ENCODE data around the gene PTPRD.
"Not testable (repeated sequence)": the region's sequence is repeated elsewhere in the genome, so short reads cannot be mapped to it uniquely, and the experiment has no call there.

PTPRD gene

DNA sequence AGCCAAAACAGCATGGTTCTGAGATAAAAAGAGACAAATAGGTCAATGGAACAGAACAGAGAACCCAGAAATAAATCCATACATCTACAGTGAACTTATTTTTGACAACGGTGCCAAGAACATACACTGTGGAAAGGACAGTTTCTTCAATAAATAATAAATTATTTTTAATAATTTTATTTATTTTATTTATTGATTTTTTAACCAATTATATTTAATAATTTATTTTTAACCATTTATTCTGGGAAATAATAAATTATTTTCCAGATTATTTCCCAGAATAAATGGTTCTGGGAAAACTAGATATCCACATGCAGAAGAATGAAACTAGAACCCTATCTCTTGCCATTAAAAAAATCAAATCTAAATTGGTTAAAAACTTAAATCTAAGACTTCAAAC is 1669.4 kb downstream of the PTPRD start:
- no peak for DNase-seq

DNA sequence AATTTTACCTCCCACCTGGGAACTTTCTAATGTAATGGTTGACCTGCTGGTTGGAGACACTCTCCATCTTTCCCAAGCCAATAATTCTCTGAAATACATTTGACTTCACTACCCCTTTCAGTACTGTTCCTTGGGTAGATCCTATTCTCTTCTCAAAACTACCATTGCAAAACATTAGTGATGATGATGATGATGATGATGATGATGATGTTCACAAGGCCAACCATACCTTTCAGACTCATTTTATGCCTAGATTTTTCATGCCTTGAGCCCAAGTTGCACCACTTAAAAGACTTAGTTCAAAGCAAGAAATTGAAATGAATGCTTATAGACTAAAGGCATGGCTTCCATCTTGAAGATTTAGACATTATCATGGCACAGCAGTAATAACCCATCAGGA is 1672.2 kb downstream of the PTPRD start:
- DNase-seq, result no peak

DNA sequence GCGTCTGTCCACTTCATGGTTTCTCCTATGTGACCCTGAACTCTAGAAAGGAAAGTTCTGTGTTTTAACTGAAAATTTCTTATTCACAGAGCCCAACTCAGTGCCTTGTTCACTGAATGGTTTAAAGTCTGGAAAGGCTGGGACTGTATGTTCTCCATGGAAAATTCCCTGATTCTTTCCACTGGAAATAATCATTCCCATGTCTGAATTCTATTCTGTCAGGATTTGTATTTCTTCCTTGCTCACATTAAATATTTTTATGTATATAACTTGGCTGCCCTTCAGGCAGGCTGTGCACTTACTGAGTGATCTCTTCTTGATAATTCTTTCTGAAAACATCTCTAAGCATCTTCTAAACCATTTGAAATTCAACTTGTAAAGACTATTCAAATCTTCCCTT is 1686.3 kb downstream of the PTPRD start:
- DNase-seq, result no peak

DNA sequence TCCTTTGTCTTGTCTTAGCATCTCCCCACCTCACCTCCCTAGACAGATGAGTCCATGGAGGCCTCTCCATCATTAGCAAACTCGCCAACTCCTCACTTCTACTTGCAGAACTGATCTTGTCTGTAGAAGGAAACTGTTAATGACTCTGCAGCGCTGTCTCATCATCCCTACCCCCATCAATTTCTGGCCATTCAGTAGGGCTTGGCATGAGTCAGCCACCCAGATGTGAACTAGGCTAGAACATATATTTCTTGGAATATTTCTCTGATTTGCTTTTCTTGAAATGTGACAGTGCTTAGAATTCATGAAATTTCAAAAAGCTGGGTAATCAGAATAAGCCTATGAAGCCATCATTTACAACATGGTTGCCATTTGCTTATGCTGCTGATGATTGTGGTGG is 1688.2 kb downstream of the PTPRD start:
- no peak for DNase-seq

DNA sequence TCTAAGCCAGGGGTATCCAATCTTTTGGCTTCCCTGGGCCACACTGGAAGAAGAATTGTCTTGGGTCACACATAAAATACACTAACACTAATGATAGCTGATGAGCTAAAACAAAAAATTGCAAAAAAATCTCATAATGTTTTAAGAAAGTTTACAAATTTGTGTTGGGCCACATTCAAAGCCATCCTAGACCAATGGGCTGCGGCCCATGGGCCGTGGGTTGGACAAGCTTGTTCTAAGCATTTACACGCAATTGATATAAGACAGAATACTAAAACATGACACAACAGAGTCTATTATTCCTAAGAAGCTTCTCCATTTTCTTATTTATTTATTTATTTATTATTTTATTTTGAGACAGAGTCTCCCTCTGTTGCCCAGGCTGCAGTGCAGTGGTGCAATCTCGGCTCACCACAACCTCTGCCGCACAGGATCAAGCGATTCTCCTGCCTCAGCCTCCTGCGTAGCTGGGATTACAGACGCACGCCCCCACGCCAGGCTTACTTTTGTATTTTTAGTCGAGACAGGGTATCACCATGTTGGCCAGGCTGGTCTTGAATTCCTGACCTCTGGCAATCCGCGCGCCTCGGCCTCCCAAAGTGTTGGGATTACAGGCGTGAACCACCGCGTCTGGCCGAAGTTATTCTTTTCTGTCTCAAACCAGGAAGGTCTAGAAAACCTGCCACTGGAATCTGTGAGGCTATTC is 1692.2 kb downstream of the PTPRD start:
- DNase-seq, result not testable (repeated sequence)

DNA sequence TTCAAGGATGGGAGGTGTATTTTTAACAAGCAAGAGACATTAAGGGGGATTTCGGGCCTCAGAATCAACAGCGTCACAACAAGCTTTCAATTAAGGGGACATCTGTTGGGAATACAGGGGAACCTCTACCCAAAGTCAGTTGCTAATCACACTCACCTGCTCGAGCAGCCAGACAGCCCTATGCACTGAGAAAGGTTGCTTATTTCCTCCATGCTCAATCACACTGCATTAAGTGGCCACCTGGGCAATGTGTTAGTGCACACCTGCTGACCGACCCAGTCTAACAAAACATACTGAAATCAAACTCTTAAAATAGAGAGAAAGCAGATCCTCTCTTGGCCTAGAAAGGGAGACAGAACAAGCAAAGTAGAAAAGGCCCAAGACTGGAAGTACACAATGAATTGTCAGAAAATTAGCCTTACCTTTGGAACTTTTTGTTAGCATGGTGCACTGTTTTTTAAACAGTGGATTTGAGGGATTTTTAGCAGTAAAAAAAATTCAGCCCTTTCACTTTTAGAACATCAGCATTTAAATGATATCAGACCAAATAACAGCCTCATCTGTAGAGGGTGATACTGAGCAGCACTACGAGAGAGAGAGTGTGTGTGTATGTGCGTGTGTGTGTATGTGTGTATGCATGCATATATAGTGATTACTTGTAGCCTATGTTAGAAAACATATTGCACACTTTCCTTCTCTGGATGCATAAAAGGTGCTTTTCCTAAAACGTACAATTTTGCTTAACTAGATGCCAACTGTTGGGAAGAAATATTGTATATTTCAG is 1694.7 kb downstream of the PTPRD start:
- peak; percentile 78 for DNase-seq

DNA sequence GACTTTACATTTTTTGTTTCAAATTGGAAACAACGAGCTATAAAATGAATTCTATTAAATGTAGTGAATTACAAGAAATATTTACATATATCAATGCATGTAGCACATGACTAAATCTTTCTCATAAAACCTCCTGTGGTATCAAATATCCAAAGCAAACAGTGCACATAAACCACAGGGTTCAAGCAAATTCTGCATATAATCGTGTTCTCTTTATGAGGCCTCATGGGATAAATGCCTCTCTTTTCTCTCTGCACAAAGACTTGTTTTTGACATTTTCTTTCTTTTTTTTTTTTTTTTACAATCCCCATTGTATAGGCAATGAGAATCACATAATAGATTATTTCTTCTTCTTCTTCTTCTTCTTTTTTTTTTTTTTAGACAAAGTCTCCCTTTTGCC is 1696.0 kb downstream of the PTPRD start:
- peak; percentile 31 for DNase-seq

DNA sequence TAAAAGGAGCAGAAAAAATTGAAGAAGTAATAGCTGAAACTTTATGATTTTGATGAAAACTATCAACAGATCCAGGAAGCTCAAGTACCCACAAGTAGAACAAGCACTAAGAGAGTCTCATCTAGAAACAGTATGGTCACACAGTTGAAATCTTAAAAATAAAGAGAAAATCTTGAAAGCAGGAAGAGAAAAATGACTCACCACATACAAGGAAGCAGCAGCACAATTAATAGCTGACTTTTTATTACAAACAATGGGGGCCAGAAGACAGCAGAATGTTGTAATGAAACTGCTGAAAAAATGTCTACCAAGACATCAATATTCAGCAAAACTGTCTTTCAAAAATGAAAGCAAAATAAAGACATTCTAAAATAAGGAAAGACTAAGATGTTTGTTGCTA is 1704.9 kb downstream of the PTPRD start:
- DNase-seq, result no peak

DNA sequence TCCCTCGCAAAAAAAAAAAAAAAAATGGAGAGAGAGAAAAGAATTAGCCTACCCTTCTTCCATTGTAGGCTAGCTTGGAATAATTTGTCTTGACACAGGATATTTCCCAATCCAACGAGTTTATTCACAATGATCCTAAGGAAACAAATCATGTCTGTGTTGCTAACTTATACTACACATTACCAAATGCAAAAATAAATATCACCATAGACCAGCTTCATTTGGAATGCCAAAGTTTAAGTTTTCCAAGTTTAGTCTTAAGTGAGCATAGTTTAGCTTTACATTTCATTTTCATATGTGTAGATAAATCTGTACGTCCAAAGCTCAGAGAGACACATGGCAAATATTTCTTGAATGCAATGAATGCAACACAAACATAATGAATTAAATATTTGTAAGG is 1707.1 kb downstream of the PTPRD start:
- DNase-seq, result no peak

DNA sequence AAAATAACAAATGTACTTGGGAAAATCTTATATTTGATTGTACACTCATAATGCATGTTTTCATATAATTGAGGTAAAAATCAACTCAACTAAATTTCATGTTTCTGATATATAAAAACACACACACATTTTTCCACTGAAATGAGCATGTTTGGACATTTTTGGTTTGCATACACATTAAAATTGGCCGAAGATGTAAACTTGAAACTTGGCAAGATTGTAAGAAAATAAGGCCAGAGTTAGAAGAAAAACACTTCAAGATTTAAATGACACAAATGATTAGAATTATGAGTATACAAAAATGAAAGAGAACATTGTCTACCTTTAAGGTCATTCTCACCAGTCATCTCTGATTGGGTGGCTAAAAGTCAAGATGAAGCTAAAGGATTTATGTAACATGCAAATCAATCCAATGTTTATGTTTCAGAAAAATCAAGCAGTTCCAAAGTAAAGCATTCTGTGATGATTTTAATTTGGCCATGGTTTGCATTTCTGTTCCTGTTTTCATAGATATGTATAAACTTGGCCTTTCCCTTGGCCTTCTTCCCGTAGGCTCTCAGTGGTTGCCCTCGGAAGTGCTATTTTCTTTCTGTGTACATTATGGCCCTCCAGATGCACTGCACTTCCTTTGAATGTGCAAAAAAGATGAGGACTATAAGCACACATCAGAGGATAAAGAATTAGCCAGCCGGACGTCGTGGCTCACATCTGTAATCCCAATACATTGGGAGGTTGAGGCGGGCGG is 1707.9 kb downstream of the PTPRD start:
- no peak for DNase-seq

DNA sequence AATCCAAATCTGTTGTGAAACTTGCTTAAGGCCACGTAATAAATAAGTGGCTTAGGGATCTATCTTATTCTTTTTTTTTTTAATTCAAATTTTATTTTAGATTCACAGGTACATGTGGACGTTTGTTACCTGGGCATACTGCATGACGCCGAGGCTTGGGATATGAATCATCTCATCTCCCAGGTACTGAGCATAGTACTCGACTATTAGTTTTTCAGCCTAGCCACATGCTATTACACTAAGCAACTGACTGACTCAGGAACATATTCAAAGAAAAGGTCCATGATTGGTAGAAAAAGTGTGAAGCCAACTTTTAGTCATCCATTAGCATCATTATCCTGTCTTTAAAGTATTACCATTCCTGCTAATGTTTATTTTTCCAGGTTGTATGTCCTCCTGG is 1709.7 kb downstream of the PTPRD start:
- DNase-seq, result no peak

DNA sequence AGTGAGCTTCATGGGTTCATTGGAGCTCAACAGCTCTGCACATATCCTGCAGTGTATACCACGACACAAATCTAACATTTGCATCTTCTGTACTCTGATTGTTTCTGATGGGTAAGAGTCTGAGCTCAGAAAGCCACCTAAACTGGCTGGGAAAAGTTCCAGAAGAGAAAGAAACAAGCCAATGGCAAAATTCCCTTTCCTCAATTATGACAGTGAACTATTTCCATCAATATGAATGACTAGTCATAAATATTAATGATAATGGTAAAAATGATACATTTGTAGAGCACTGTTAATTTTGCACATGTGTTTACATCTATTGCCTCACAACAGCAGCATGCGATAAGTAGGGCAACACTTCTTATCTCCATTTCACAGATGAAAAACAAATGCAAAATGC is 1711.7 kb downstream of the PTPRD start:
- DNase-seq, result no peak

DNA sequence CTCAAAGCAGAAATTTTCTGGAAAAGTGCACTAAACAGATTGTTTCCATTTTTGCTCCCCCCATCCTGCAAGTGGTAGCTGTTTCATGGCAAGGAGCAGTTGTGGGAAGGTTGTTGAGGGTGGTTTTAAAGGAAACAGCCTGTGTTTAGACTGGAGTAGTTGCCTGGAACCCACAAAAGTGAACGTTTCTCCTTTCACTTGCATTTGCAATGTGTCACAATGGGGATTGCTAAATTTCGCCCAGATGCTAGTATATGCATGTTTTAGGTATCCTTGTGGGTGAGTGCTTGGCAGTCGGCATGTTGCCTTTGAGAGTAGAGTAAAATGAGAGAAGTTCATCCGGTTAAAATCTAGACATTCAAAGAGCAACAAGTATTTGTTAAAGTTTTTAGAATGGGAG is 1713.3 kb downstream of the PTPRD start:
- DNase-seq, result no peak

DNA sequence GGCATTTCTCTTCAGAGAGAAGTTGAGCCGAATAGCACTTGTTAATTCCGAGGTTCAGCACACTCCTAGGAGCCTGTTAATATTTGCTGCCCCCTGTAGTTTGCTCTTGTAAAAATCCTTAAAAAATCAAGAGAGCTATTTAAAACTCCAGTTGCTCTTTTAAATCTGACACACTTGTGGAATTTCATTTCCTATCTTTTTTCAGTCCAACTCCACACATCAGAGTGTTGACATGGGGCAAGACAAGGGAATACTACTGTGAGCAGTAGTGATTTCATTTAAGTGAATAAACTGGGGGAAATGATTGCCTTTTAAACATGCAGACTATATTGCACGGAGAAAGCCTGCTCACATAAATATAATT is 1717.0 kb downstream of the PTPRD start:
- DNase-seq, result peak; percentile 44

DNA sequence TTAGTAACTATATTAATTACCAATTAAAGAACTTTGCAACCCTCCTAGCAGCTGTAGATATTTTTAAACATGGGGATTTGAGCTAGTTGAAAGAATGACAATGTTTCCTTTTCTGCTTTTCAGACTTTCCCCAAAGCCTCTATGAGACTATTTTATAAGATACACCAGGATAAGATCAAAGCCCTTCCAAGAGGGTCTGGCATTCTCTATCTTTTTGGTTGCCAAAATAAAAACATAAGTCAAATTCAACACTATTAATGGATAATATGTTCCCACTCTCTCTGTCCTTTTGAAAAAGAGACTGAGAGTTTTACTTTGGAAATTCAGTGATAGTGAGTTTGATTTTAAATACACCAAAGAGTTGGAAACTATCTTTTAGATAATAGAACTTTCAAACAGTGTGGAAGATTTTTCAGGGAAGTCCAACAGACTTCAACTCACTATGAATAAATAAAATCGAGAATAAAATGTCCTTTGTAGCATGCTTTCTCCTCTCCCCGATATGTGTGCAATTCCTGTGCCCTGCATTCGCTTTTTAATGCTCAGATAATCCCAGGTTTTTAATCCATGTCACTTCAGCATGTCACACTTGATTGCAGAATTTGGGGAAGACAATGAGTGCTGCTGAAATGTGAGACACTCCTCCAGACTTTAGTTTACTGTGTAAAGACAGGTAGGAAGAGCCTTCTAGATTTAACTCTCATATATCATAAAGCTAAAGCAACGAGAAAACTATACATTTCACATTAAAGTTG is 1717.5 kb downstream of the PTPRD start:
- no peak for DNase-seq

DNA sequence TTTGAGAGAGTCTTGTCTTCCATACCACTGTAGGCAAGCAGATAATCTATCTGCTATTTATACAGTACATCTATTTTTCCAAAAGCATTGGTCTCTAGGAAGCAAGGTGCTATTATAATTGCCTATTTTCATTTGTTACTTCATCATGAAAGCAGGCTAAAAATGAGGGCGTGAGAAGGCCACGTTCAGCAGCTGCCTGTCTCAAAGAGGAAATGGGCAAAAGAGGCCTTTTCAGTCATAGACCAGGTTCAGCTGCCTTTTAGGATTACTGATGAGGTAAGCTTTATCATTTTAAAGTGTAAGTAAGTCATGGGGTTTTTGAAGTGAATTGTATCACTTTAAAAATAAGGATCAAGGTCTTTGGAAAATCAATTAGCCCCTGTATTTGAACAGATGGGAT is 1722.1 kb downstream of the PTPRD start:
- DNase-seq, result no peak

DNA sequence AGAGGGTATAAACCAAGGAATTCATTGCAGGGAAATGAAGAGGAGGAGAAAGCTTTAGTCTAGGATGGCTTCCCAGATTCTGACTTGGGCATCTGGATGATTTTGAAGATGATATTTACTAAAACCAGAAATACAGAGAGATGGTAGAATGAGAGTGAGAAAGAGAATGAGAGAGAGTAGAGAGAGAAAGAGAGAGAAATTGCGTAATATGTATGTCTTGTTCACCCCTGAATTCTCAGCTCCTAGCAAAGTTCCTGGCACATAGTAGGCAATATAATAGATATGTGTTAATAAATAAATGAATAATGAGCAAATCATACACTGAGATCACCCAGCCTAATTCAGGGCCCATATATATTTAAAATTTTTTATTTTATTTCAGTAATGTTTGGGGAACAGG is 1723.7 kb downstream of the PTPRD start:
- no peak for DNase-seq

DNA sequence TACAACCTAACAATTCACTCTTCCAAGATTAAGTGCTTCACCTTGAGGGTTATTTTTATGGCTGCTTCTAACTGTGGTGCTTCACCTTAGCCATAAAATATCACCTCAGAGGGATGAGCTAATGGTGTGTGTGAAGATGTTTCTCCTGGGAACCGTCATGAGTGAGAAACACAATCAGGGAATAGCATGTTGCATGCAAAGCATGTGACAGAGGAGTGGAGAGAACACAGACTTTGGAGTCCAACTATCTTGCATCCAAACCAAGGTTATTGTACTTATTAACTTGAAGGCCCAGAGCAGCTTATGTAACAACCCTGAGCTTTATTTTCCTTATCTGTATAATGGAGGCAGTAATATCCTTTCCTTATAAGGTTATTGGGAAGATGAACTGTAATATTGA is 1724.2 kb downstream of the PTPRD start:
- no peak for DNase-seq

DNA sequence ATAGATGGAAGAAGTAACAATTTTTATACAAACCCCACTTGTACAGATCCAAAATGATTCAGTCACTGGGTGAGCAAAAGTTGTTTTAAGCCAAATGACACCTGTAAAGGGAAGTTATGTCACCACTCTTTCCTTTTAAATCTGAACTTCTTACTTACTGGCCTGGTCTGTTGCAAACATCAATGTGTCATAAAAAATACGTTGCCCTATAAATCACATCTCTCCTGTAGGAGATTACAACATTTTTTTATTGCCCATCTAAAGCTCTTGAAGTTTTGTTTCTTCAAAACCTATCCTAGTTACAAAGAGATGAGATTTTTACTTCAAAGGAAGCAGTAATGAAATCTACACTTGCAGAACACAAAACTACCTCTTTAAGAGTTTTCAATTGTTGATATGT is 1725.4 kb downstream of the PTPRD start:
- no peak for DNase-seq

DNA sequence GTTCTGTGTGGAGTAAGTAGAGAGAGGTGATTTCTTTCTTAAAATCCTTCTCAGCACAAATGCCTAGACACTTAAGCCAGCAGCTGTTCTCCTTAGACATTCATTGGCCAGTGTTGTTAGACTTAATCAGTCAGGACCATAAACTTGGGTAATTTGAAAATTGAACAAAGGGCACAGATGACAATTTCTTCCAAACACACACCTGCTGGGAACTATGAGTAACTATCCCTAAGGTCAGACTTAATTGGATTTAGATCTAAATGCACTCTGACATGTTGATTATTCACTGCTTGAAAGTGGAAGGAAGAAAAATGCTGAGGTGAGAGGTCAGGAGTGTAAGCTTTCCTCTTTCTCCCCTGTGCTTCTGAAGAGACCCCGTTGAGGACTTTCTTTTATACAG is 1729.5 kb downstream of the PTPRD start:
- no peak for DNase-seq

DNA sequence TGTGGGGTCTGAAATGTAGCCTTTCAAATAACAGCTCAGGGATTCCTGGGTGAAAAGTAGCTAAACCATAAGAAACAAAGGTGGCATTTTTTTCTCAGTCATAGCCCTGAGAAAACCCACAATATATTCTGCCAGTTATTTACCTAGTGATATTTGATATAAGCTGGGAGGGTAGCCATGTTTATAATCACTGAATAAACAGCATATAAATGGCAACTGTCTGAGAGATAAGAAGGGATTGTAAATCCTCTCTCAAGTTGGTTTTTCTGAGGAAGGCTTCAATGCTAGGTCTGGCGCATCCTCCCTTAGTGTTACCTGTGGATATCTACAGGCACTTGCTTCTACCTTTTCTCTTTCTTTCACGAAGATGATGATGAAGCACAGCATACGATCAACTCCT is 1732.7 kb downstream of the PTPRD start:
- DNase-seq, result peak; percentile 37

DNA sequence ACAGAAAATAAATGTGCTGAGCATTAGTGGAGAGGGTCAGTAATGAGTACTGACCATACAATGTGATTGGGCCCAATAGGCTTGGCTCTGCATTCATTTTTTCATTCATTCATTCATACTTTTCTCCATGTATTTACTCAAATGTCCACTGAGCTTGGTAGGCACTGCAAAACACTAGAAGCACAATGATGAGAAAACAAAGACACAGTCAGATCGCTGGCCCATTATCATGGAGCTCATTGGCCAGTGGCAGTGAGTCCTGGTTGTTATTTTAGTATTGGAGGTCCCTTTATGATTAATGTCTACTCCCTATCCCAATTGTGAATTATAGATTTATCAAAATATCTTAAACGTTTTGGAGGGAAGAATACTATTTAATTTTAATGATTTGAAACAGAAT is 1733.5 kb downstream of the PTPRD start:
- no peak for DNase-seq

DNA sequence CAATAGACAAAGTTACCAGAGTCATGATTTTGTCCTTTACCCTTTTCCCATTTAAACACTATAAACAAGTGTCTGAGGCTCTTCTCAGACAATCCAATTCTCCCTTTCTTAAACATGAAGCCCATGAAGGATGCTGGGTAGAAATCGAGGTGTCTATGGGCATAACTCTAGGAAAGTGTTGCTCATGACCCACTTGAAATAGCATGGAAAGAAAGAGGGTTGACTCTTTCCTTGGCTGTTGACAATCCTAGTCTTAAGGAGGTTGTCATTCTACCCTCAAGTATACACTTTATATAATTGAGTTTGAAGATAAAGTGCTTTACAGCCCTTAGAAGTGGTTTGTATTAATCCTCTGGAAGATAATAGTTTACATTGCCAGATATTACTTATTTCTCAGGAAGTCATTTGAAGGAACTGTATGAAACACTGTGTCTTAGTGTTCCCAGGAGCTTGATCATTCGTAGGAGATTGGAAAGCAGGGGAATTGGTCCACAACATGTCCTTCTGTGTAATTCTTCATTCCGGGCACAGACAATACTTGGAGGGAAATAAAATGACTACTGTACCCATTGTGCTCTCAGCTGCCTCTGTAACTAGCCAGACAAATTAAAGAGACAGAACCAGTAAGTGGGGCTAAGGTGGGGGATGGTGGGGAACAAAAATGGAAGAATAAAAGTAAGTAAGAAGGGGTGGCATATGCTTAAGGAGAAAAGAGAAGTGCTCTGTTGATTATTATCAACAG is 1734.9 kb downstream of the PTPRD start:
- DNase-seq, result no peak
